GM12872 (cell line): ENCODE data around the gene RASGRF1.

ENCODE experiments used
- CTCF ChIP-seq: IDR thresholded peaks from 3 replicates; pipeline ENCODE4 v1.5.1; 2011; ENCODE audit warnings: low read depth, mild to moderate bottlenecking, low read length, moderate library complexity; ENCODE audit not compliant: insufficient read depth

RASGRF1 gene

GRCh38 chr15:79065361-79065705 lies 25.2 kb downstream of the RASGRF1 start:
- no peak for TF ChIP-seq CTCF

- TF ChIP-seq CTCF: no peak
Observed at GRCh38 chr15:79064496-79064895, 26.1 kb downstream of the RASGRF1 start.

GRCh38 chr15:79060175-79060574 lies 30.4 kb downstream of the RASGRF1 start:
- no peak for TF ChIP-seq CTCF

GRCh38 chr15:79059081-79059572 lies 31.5 kb downstream of the RASGRF1 start:
- no peak for TF ChIP-seq CTCF

- no peak for TF ChIP-seq CTCF
Observed at GRCh38 chr15:79058260-79058850, 32.2 kb downstream of the RASGRF1 start.

- TF ChIP-seq CTCF: no peak
Observed at GRCh38 chr15:79057050-79057449, 33.5 kb downstream of the RASGRF1 start.

GRCh38 chr15:79054350-79054749 lies 36.2 kb downstream of the RASGRF1 start:
- no peak for TF ChIP-seq CTCF

- TF ChIP-seq CTCF: no peak
Observed at GRCh38 chr15:79053894-79054293, 36.7 kb downstream of the RASGRF1 start.
